Common myeloid progenitor, CD34-positive (primary cell): Measurements from ENCODE around the gene MAGI2.
"Not testable (repeated sequence)": the region's sequence is repeated elsewhere in the genome, so short reads cannot be mapped to it uniquely, and the experiment has no call there.

Source experiments
- CTCF ChIA-PET: fragments of 350-600 bp; sonication (Branson Sonifier 250); formaldehyde crosslinking; loops from one replicate; lab custom pipeline; 2021; ENCODE audit warnings: antibody characterized with exemption; lab: Charles Lee
- POLR2A ChIA-PET: fragments of 350-600 bp; sonication (Branson Sonifier 250); formaldehyde crosslinking; loops from one replicate; lab custom pipeline; 2021; ENCODE audit warnings: antibody characterized with exemption; lab: Charles Lee
- DNase-seq, 3 donors: peaks; one replicate each; pipeline versions ENCODE4 v3.0.0 to v3.0.0-alpha.2; 2013
- H3K27ac ChIP-seq, 2 experiments: 1 replicate in 1 of 2; 2 replicates in 1 of 2; pipeline ENCODE4 v1.7.0; 2013; ENCODE audit warnings: inconsistent platforms in 2 of 2, low read length in 2 of 2, mild to moderate bottlenecking in 2 of 2, low read depth in 1 of 2, moderate library complexity in 1 of 2; ENCODE audit not compliant: severe bottlenecking in 2 of 2, insufficient read depth in 1 of 2, poor library complexity in 1 of 2
- H3K27me3 ChIP-seq, 5 experiments: replicated peaks in 2 of 5; 1 replicate in 3 of 5; 2 replicates in 2 of 5; pipeline versions ENCODE4 v1.6.1 to v1.7.0; 2013; ENCODE audit warnings: low read length in 4 of 5, mild to moderate bottlenecking in 2 of 5, moderate library complexity in 2 of 5, inconsistent platforms in 1 of 5; ENCODE audit not compliant: insufficient read depth in 5 of 5, control insufficient read depth in 4 of 5
- H3K36me3 ChIP-seq, 4 experiments: 1 replicate in 2 of 4; 2 replicates in 2 of 4; pipeline versions ENCODE4 v1.6.1 to v1.7.0; 2013; ENCODE audit warnings: low read length in 3 of 4, control low read depth in 1 of 4, mild to moderate bottlenecking in 1 of 4; ENCODE audit not compliant: control insufficient read depth in 4 of 4, insufficient read depth in 4 of 4
- H3K4me1 ChIP-seq, 4 experiments: 1 replicate in 3 of 4; 2 replicates in 1 of 4; pipeline versions ENCODE4 v1.6.1 to v1.7.1; 2013; ENCODE audit warnings: low read length in 3 of 4, mild to moderate bottlenecking in 3 of 4, control low read depth in 1 of 4, inconsistent platforms in 1 of 4, moderate library complexity in 1 of 4; ENCODE audit not compliant: control insufficient read depth in 4 of 4, insufficient read depth in 4 of 4; ENCODE audit errors: control extremely low read depth in 1 of 4
- H3K4me3 ChIP-seq, 7 experiments: 1 replicate in 4 of 7; 2 replicates in 3 of 7; pipeline versions ENCODE4 v1.5.1 to v1.7.0; 2013; ENCODE audit warnings: mild to moderate bottlenecking in 7 of 7, low read length in 6 of 7, moderate library complexity in 6 of 7, inconsistent platforms in 2 of 7, low read depth in 2 of 7, control low read depth in 1 of 7; ENCODE audit not compliant: insufficient read depth in 4 of 7, control insufficient read depth in 1 of 7; ENCODE audit errors: extremely low read depth in 1 of 7
- H3K9me3 ChIP-seq, 5 experiments: 1 replicate in 4 of 5; 2 replicates in 1 of 5; pipeline versions ENCODE4 v1.6.1 to v1.7.1; 2013; ENCODE audit warnings: low read length in 4 of 5, mild to moderate bottlenecking in 2 of 5, inconsistent platforms in 1 of 5, low read depth in 1 of 5, moderate library complexity in 1 of 5; ENCODE audit not compliant: control insufficient read depth in 4 of 5, insufficient read depth in 2 of 5; ENCODE audit errors: control extremely low read depth in 1 of 5
- WGBS: methylation state at CpG from one replicate; pipeline ENCODE4 v1.1.5; 2013; ENCODE audit not compliant: insufficient coverage; 5-methylcytosine and 5-hydroxymethylcytosine counted together

The MAGI2 gene

DNA sequence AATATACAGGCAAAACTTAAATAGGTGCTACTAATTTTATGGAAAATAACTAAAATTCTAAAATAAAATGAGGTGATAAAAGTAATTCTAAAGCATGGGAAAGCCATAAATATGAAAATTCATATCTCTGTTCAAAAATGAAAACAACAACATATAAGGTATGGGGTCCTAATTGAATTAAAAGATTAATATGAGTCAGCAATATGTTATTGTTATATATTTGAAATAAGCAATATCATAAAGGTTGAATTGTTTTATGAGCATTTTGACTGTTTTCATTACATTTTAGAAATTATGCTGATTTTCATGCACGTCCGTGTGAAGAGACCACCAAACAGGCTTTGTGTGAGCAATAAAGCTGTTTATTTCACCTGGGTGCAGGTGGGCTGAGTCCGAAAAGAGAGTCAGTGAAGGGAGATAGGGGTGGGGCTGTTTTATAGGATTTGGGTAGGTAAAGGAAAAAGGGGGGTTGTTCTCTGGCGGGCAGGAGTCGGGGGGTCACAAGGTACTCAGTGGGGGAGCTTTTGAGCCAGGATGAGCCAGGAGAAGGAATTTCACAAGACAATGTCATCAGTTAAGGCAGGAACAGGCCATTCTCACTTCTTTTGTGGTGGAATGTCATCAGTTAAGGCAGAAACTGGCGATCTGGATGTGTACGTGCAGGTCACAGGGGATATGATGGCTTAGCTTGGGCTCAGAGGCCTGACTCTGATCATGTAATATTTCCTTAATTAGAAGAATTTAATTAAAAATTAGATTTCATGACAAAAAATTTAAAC lies 876.1 kb downstream of the MAGI2 start:
- H3K4me1 ChIP-seq, H3K9me3 ChIP-seq, POLR2A ChIA-PET, H3K4me3 ChIP-seq, H3K36me3 ChIP-seq, CTCF ChIA-PET, H3K27me3 ChIP-seq, H3K27ac ChIP-seq, DNase-seq: not testable (repeated sequence)
- WGBS: no CpG with 5 or more reads among the region's 7 CpGs

DNA sequence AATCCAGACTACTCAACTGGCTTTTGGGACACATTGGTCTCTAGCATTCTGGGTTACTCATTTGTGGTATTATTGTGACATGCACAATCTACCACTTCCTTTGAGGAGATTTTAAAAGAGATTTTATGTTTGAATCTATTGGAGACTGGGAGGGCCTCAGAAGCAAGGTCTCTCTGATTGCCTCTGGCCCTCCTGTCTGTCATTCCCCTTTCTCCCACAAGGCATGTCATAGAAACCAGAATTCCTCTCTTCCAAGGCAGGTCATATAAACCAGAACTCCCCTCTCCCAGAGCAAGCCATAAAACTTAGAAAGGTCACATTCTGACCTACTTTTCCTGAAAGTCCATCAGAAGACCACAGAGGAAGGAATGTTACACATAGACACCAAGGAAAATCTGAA lies 877.2 kb downstream of the MAGI2 start:
- H3K4me1 ChIP-seq: no peaks in the 10 kb centered on the region
- no peaks in the 10 kb centered on the region for H3K36me3 ChIP-seq
- no peak overlapping the region for H3K27ac ChIP-seq
- no peaks in the 10 kb centered on the region for H3K9me3 ChIP-seq
- ChIA-PET POLR2A (no interaction called here), CTCF (no interaction called here)
- peak in 1 of 3 donors; percentile 13 for DNase-seq
- H3K27me3 ChIP-seq: no peaks in the 10 kb centered on the region
- no peak overlapping the region for H3K4me3 ChIP-seq

DNA sequence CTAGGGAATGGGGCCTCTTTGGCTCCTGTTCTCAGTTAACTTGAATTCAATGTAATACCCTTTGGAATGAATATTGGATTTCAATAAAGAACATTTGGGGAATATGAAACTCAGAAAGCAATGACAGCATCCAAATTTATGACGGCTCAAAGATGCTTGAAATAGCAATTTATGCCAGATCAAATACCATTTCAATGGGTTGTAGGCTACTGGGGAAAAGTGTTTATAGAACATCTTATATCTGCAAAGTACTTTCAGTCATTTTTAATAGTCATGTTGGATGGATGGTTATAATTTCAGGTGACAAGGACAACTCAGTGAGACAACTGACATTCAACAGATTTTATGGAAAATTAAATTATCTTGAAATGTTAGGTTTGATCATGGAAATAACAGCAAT lies 882.2 kb downstream of the MAGI2 start:
- no peaks in the 10 kb centered on the region for H3K4me1 ChIP-seq
- no peak for DNase-seq
- CTCF ChIA-PET: no interaction called here
- no CpG with 5 or more reads among the region's 1 CpG for WGBS
- no peak overlapping the region for H3K4me3 ChIP-seq
- POLR2A ChIA-PET: no interaction called here
- H3K9me3 ChIP-seq: no peaks in the 10 kb centered on the region
- no peaks in the 10 kb centered on the region for H3K27me3 ChIP-seq
- H3K36me3 ChIP-seq: no peaks in the 10 kb centered on the region
- no peak overlapping the region for H3K27ac ChIP-seq

DNA sequence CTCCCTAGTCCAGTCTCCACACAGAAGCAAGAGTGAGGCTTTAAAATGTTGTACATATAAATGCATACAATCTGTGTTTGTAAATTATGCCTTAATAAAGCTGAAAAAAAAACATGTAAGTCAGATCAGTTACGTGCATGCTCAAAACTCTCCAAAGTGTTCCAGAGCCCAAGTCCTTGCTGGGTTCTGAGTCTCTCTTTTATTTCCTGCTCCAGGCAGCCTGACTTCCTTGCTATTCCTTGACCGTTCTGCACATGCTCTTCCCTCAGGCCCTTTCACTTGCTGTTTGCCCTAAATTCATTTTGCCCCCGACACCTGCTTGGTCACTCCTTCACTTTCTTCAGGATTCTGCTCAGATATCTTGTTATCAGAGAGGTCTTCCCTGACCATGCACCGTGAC lies 884.8 kb downstream of the MAGI2 start:
- Histone ChIP-seq H3K9me3 (no peaks in the 10 kb centered on the region), H3K27ac (no peak overlapping the region), H3K36me3 (no peaks in the 10 kb centered on the region), H3K4me1 (no peaks in the 10 kb centered on the region), H3K27me3 (no peaks in the 10 kb centered on the region), H3K4me3 (no peak overlapping the region)
- 98% methylated on average over 3 of the region's 4 CpGs for WGBS
- CTCF ChIA-PET: no interaction called here
- DNase-seq: no peak
- POLR2A ChIA-PET: no interaction called here

DNA sequence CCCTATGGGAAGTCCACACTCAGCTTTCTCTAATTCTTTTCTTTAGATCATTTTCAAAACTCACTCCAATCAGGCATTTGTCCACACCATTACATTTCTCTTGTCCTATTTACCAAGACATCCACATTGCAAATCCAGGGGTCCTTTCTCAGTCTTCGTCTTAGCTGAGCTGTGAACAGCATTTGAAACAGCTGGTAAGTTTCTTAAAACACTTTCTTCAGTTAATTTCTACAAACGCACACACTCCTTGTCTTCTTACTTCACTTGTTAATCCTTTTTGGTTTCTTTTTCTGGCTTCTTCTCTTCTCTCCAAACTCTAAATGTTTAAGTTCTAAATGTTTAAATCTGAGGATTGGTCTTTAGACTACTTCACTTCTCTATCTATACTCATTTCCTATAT lies 885.6 kb downstream of the MAGI2 start:
- Histone ChIP-seq H3K4me3 (no peak overlapping the region), H3K4me1 (no peaks in the 10 kb centered on the region), H3K27ac (no peak overlapping the region), H3K27me3 (no peaks in the 10 kb centered on the region), H3K9me3 (no peaks in the 10 kb centered on the region), H3K36me3 (no peaks in the 10 kb centered on the region)
- DNase-seq: no peak
- 83% methylated on average over 1 of the region's 2 CpGs for WGBS
- ChIA-PET POLR2A (no interaction called here), CTCF (no interaction called here)

DNA sequence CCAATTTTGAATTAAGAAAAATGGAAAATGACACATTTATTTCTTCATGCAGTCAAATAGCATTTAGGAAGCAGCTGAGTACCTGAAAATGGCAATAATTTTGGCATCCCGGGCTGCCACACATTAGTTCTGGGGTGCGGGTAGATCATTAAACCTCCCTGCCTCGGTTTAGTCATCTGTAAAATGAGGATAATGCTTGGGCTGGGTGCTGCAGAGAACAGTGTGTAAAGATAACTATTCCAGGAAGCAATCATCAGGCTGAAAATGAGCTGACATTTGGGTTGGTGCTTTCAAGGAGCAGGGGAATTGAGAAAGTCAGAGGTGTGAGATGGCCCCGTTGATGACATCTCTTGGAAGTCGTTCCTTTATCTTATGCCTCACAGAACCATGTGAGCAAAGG lies 887.7 kb downstream of the MAGI2 start:
- Histone ChIP-seq H3K27me3 (no peaks in the 10 kb centered on the region), H3K36me3 (no peaks in the 10 kb centered on the region), H3K4me1 (no peaks in the 10 kb centered on the region), H3K4me3 (no peak overlapping the region), H3K27ac (no peak overlapping the region), H3K9me3 (no peaks in the 10 kb centered on the region)
- 60% methylated on average over 5 of the region's 5 CpGs for WGBS
- ChIA-PET POLR2A (no interaction called here), CTCF (no interaction called here)
- no peak for DNase-seq

DNA sequence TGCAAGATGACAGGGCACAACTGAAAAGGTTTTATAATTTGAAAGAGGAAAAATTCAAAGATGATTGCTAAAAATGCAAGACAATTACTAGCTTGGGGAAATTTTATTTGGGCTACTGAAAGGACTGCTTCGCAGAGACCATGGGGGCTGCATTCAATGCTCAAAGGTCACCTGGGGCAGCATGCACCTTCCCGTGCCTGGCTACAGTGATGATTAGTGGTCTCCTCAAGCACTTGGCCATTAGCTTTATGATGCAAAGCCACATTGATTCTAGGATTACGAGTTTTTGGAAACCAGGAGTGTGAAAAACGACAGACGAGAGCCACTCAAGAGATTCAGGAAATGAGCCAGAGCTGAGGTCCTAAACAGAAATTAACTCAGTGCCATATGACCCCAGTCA lies 890.3 kb downstream of the MAGI2 start:
- Histone ChIP-seq H3K27me3 (no peaks in the 10 kb centered on the region), H3K4me3 (no peak overlapping the region), H3K9me3 (no peaks in the 10 kb centered on the region), H3K27ac (no peak overlapping the region), H3K4me1 (no peaks in the 10 kb centered on the region), H3K36me3 (no peaks in the 10 kb centered on the region)
- no peak for DNase-seq
- 93% methylated on average over 5 of the region's 5 CpGs for WGBS
- ChIA-PET POLR2A (no interaction called here), CTCF (no interaction called here)
